Spleen (tissue), 7 donors: Measurements from ENCODE around the gene BIRC5.

Experiments
- POLR2A ChIP-seq, 3 donors: fragments of 450-650 bp; IDR thresholded peaks; one replicate each; pipeline ENCODE4 v1.5.1; 2017; ENCODE audit warnings: antibody characterized with exemption in 3 of 3, mild to moderate bottlenecking in 1 of 3
- TF ChIP-seq, protein P1 (sequence below), 11 experiments: fragments of 200-600 bp in 7 of 11; fragments of 450-650 bp in 4 of 11; sonication (generic) in 4 of 11; IDR thresholded peaks in 8 of 11; conservative IDR thresholded peaks in 3 of 11; 1 replicate in 7 of 11; 2 replicates in 4 of 11; pipeline versions ENCODE4 v1.4.0 to v1.8.0; 2016 to 2021; ENCODE audit warnings: antibody characterized with exemption in 11 of 11, inconsistent platforms in 4 of 11, mild to moderate bottlenecking in 1 of 11
- donor health status: DM: no; HTN: no; CAD: no; lungs with moderate emphysema.
- donor health status: DM: no; HTN: no; CAD: no.
- donor health status: DM: no; HTN: no; CAD: no.

- TF ChIP-seq, protein P1, sequence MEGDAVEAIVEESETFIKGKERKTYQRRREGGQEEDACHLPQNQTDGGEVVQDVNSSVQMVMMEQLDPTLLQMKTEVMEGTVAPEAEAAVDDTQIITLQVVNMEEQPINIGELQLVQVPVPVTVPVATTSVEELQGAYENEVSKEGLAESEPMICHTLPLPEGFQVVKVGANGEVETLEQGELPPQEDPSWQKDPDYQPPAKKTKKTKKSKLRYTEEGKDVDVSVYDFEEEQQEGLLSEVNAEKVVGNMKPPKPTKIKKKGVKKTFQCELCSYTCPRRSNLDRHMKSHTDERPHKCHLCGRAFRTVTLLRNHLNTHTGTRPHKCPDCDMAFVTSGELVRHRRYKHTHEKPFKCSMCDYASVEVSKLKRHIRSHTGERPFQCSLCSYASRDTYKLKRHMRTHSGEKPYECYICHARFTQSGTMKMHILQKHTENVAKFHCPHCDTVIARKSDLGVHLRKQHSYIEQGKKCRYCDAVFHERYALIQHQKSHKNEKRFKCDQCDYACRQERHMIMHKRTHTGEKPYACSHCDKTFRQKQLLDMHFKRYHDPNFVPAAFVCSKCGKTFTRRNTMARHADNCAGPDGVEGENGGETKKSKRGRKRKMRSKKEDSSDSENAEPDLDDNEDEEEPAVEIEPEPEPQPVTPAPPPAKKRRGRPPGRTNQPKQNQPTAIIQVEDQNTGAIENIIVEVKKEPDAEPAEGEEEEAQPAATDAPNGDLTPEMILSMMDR (IDR thresholded peaks at IDR 0.05 in 8 of 11, conservative IDR thresholded peaks at IDR 0.05 in 3 of 11), result no peak
- no peak for TF ChIP-seq POLR2A (IDR thresholded peaks at IDR 0.05)
Measured at GRCh38 chr17:78268191-78268874, 54.3 kb downstream of the BIRC5 start.
